C1 segment of cervical spinal cord (tissue), 14 donors: ENCODE measurements around the gene SELENOW.
"Not testable (repeated sequence)": the region's sequence is repeated elsewhere in the genome, so short reads cannot be mapped to it uniquely, and the experiment has no call there.

Source experiments
- DNase-seq, 14 donors: peaks; one replicate each; lab custom pipeline; 2025; lab: John Stamatoyannopoulos, UW

The SELENOW gene

GRCh38 chr19:47781590-47782262 lies 3.2 kb downstream of the SELENOW start:
- DNase-seq = peak in 12 of 14 donors; percentile 20 to 69 (median 45)

- no peak for DNase-seq
Measured at GRCh38 chr19:47786566-47786965, 8.1 kb downstream of the SELENOW start.

- DNase-seq = not testable (repeated sequence)
Measured at GRCh38 chr19:47787307-47787706, 8.8 kb downstream of the SELENOW start.

- not testable (repeated sequence) for DNase-seq
Measured at GRCh38 chr19:47789811-47790210, 11.3 kb downstream of the SELENOW start.

GRCh38 chr19:47790398-47790814 lies 11.9 kb downstream of the SELENOW start:
- DNase-seq = peak in 12 of 14 donors; percentile 12 to 78 (median 40)

DNA sequence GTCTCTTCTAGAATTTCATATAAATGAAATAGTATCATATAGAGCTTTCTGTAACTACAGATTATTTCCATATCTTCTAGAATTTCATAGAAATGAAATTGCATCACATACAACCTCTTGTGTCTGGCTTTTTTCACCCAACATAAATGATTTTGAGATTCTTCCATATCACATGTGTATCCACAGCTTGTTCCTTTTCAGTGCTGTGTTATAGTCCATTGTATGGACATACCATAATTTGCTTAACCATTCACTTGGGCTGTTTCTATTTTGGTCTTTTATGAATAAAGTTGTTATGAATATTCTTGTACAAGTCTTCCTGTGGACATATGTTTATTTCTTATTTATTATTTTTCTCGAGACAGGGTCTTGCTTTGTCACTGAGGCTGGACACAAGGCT lies 14.1 kb downstream of the SELENOW start:
- no peak for DNase-seq

GRCh38 chr19:47794526-47794925 lies 16.0 kb downstream of the SELENOW start:
- DNase-seq = no peak

DNA sequence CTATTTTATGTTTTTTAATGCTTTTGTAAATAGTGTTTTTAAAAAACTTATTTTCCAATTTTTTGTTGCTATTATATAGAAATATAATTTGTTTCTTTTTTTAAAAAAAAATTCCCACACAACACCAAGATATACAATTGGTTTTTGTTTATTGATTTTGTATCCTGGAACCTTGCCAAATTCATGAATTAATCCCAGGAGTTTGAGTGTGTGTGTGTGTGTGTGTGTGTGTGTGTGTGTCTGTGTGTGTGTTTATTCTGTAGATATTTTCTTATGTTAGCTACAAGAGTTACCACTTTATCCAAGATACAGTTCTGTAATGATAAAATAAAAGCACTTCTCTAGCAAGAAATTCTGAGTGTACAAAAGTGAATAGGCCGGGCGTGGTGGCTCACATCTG lies 18.3 kb downstream of the SELENOW start:
- no peak for DNase-seq

DNA sequence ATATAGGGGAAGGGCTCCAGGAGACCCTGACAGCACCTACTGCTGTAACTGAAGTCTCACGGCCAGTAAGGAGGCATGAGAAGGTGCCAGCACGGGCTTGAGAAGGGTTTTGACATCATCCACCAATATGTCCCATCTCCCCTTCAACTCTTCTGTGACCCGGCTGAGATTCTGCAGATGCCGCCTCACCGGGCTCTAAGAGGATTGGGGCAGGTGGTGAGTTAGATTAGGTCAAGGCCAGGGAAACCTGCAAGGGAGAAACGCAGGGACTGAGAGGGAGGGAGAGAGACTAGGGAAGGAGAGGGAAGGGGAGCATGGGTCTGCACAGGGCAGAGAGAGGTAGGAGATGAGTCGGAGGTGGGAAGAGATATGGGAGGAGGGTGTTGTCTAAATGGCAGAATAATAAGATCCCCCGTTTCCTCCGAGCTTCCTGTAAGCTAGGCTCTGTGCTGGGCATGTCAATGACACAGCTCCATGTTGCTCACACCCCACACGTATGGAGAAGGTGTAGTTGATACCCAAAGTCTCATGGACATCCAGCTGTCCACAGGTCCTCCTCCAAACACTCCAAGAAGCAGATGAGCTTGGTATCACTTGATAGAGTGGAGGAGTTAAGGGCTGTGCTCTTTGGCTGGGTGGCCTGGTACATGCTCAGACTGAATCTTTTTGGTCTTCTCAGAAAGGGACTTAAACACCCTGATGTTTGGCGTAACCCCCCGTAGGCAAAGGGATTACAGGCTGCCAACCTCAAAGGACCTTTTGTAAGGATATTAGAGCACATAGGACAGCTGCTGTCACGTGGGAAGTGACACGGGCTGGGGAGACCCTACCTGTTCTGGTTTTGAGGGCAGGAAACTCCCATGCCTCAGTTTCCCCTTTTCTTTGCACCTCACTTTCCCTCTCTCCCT lies 19.7 kb downstream of the SELENOW start:
- no peak for DNase-seq

- no peak for DNase-seq
Measured at GRCh38 chr19:47798904-47799266, 20.4 kb downstream of the SELENOW start.

- DNase-seq = no peak
Measured at GRCh38 chr19:47801270-47801669, 22.8 kb downstream of the SELENOW start.

GRCh38 chr19:47802521-47803043 lies 24.1 kb downstream of the SELENOW start:
- DNase-seq = no peak

- DNase-seq = not testable (repeated sequence)
Measured at GRCh38 chr19:47803148-47803547, 24.6 kb downstream of the SELENOW start.

GRCh38 chr19:47803671-47804070 lies 25.2 kb downstream of the SELENOW start:
- DNase-seq = not testable (repeated sequence)

DNA sequence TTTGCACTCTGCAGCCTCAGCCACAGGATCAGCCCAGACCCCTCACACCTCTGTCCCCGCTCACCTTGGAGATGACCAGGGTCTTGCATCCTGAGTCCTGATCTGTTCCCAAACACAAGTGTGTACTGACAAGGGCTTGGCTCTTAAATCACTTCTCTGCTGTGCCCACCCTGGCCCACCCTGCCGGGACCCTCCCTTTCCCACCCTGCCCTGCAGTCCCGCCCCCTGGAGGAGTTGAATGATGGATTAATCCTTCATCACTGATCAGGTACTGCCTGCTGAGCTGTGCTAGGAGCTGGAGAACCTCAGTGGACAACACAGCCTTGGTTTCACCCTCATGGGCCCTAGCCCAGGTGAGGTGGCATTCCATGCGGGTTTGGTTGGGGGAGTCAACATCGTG lies 25.9 kb downstream of the SELENOW start, which contains the start of gene TPRX1:
TPRX1 (minus strand) TSS at position 101 of the 400 bp plus-strand sequence; CDS start at position 89, 12 bp downstream.
- not testable (repeated sequence) for DNase-seq

GRCh38 chr19:47805313-47805712 lies 26.8 kb downstream of the SELENOW start:
- DNase-seq = no peak

DNA sequence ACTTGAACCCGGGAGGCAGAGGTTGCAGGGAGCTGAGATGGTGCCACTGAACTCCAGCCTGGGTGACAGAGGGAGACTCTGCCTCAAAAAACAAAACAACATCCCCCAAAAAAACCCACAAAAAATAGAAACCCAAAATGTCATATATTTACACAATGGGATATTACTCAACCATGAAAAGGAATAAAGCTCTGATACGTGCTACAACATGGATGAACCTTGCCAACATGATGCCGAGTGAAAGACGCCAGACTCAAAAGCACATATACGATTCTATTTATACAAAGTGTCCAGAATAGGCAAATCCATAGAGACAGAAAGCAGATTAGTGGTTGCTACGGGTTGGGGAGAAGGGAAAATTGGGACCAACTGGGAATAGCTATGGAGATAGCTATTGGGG lies 27.9 kb downstream of the SELENOW start:
- no peak for DNase-seq

- peak in 7 of 14 donors; percentile 1 to 48 (median 3) for DNase-seq
Measured at GRCh38 chr19:47813304-47813994, 34.9 kb downstream of the SELENOW start.

DNA sequence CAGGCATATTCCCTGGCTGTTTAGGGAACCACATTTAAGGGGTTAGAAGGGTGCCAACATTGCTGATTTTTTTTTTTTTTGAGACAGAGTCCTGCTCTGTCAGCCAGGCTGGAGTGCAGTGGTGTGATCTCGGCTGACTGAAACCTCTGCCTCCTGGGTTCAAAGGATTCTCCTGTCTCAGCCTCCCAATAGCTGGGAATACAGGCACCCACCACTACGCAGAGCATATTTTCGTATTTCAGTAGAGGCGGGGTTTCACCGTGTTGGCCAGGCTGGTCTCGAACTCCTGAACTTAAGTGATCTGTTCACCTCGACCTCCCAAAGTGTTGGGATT lies 35.5 kb downstream of the SELENOW start:
- DNase-seq = no peak

DNA sequence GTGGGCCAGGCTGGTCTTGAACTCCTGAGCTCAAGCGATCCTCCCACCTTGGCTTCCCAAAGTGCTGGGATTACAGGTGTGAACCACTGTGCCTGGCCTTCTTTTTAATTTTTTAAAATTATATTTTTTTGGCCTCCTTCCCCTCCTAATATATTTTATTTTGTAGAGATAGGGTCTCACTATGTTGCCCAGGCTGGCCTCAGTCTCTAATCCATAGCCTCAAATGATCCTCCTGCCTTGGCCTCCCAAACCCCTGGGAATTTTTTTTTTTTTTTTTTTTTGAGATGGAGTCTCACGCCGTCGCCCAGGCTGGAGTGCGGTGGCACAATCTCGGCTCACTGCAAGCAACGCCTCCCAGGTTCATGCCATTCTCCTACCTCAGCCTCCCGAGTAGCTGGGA lies 37.8 kb downstream of the SELENOW start:
- DNase-seq = not testable (repeated sequence)

GRCh38 chr19:47818221-47818620 lies 39.7 kb downstream of the SELENOW start:
- not testable (repeated sequence) for DNase-seq

- no peak for DNase-seq
Measured at GRCh38 chr19:47819858-47820257, 41.4 kb downstream of the SELENOW start.
